GM12801 (cell line): ENCODE measurements around the gene AKT1.

ENCODE experiments used
- CTCF ChIP-seq: IDR thresholded peaks from one replicate; pipeline ENCODE4 v1.5.1; 2011; ENCODE audit warnings: control low read depth; ENCODE audit not compliant: insufficient read length; ENCODE audit errors: extremely low read depth

AKT1 gene

GRCh38 chr14:104799244-104800014 is 3.9 kb upstream of the AKT1 start:
- TF ChIP-seq CTCF, result no peak

GRCh38 chr14:104798300-104799243 is 3.0 kb upstream of the AKT1 start:
- TF ChIP-seq CTCF, result no peak

- no peak for TF ChIP-seq CTCF
These were observed 1.8 kb upstream of the AKT1 start for GRCh38 chr14:104797115-104798044.

DNA sequence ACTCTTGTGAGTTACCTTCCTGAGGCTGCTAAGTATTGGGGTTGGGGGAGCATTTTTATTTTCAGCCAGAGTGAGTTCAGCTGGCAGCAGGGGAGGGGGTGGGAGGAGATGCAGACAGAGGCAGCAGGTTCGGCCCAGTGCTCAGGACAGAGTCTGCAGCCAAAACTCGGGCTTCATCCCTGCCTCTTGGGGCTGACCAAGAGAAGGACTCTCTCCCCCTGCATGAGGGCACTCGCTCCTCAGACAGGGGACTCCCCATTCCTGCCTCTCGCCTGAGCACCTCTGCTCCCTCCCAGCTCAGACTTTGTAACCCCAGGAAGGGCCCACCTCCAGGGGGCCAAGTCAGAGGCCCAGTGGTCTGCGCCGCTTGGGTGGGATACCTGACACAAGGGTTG is 1.1 kb upstream of the AKT1 start:
- TF ChIP-seq CTCF, result no peak

GRCh38 chr14:104795781-104796686 is 486 bp upstream of the AKT1 start:
- TF ChIP-seq CTCF, result no peak

DNA sequence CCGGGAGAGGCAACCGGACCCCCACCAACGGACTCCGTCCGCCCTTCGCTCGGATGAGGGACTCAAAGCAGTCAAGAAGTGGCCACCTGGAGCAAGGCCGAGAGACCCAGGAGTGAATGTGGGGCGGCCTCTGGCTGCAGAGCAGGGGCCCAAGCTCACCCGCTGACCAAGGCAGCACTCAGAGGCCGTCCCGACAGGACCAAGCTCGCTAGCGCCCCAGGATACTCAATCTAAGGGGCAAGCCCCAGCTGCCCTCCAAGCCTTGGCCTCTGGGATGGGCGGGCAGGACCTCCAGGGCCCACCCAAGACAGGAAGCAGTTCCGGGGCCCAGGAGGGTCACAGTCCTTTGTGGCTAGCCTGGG is 936 bp downstream of the AKT1 start:
- TF ChIP-seq CTCF, result no peak
